Measurements from ENCODE around the gene TALDO1. TPM values are rescaled to one million over a fixed set of nuclear protein-coding genes. Genes with fewer than 3 reads are reported as not detected.

The TALDO1 gene
- total RNA-seq, 1 experiment from 2014 or later, result 314 TPM

DNA sequence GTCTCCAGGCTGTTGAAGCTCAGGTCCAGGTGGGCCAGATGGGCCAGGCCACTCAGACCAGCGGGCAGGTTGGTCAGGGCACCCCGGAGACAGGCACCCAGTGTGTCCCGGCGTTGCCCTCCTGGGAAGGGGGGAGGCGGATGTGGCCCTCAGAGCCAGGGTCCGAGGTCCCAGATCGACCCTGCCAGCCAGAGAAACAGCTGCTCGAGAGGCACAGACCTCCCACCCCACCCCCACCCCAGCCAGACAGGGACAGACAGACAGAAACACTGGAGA, 56.1 kb downstream of the TALDO1 start (continued):
- TF ChIP-seq, protein P1, sequence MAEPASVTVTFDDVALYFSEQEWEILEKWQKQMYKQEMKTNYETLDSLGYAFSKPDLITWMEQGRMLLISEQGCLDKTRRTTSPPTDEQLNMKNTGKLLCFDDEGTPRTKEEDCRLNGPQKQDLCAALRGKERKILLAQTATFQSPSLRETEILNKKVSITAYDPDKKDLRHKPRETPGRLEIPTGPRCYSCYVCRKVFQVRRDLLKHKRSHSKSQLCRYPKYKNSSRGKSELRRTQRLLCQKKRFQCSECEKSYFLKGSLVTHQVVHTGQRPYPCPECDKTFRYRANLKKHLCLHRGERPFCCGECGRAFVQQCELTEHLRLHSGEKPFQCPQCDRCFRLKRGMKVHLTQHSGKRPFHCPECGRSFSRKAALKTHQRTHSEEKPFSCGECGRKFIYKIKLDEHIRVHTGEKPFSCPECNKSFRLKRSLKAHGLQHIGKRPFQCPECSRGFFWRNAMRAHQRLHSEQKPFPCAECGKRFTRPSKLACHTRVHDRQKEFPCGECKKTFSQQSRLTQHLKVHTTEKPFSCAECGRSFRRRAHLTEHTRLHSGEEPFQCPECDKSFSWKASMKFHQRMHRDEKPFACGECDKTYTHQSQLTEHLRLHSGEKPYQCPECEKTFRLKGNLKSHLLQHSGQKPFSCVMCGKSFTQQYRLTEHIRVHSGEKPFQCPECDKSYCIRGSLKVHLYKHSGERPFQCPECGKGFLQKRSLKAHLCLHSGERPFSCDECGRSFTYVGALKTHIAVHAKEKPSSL (CRISPR knock-in tag; conservative IDR thresholded peaks at IDR 0.05), result no peak
- TF ChIP-seq KAT7 (CRISPR knock-in tag; IDR thresholded peaks at IDR 0.05; ENCODE audit: borderline replicate concordance) (no peak), GABPB1 (CRISPR knock-in tag; IDR thresholded peaks at IDR 0.05) (no peak)

DNA sequence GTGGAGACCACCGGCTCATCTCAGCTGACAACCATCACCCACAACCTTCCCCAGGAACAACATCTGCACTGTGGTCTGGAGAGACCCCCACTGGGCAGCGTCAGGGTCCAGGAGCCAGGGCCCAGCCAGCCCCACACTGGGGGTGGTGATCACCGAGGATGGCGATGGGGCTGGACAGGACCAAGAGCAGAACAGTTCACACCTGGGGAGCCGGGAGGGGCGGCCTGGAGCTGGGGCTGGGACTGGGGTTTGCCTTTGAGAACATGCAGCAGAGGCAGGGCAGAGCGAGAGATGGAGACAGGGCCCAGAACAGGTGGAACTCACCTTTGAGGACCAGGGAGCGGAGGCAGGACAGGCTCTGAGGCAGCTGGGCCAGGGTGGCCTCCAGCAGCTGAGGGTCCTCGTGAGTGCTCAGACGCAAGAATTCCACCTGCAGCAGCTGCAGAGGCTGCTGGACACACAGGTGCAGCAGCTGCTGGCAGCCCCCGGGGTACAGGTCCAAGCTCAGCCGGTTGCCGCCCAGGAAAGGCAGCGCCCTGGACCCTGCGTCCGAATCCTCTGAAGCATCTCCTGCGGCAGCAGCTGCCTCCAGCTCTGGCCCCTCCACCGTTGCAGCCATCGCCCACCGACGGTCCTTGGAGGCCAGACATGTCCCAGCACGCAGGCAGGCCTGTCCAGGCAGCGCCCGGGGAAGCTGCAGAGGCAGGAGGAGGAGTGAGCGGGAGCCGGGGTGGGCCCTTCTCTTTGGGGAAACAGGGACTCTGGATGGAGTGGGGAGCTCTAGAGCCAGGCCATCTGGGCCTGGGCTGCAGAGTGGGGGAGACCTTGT, 56.7 kb downstream of the TALDO1 start:
- Mint-ChIP-seq H3K4me1 (peaks cover 21% of the 10 kb centered on the region), H3K4me3 (peak overlapping the region; percentile 73), H3K9me3 (no peaks in the 10 kb centered on the region), H3K36me3 (no peaks in the 10 kb centered on the region), H3K27me3 (ENCODE audit: low read depth) (no peaks in the 10 kb centered on the region), H3K27ac (no peak overlapping the region)
- TF ChIP-seq FOXP1 (CRISPR knock-in tag; IDR thresholded peaks at IDR 0.05; ENCODE audit: borderline replicate concordance) (peak; percentile 31; the same call in 1 of the 2 replicates), JAZF1 (CRISPR knock-in tag; IDR thresholded peaks at IDR 0.05) (no peak)
- ATAC-seq, result no peak
- POLR2A ChIA-PET, result interaction anchor here (0.9 to 1.4 kb wide), 5 partner anchors 13 to 33 kb away, joined by 3 to 4 read pairs (median 3); no protein-coding TSS in a partner anchor
- CTCF ChIA-PET, result interaction anchor here (0.8 to 1.3 kb wide), 4 partner anchors 9 to 94 kb away, joined by 3 to 5 read pairs (median 3); no protein-coding TSS in a partner anchor
- no peak for DNase-seq (ENCODE audit: low spot score)

DNA sequence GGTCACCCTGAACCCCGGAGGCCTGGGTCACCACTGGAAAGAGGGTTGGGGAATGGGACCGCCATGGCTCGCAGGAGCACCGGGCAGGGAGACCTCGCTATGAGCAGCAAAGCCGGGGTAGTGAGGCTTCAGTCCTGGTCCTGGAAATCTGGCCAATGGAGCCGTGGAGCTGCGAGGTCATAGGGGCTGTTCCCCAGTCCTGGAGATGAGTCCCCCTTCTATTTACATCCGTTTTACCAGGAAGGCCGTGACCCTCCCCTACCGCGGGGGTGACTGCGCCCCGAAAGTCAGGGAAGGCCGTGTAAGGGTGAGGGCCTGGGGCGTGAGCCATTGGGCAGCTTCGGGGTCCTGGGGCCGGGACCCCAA, 57.3 kb downstream of the TALDO1 start:
- peaks cover 21% of the 10 kb centered on the region for H3K4me1 Mint-ChIP-seq
- no peaks in the 10 kb centered on the region for H3K9me3 Mint-ChIP-seq
- peak overlapping the region; percentile 73 for H3K4me3 Mint-ChIP-seq
- H3K36me3 Mint-ChIP-seq, result no peaks in the 10 kb centered on the region
- no peak overlapping the region for H3K27ac Mint-ChIP-seq
- ChIA-PET CTCF (interaction anchor here (0.8 to 1.4 kb wide), 4 partner anchors 9 to 250 kb away, joined by 3 to 5 read pairs (median 3); no protein-coding TSS in a partner anchor), POLR2A (interaction anchor here (0.9 to 1.4 kb wide), 5 partner anchors 14 to 32 kb away, joined by 3 to 4 read pairs (median 3); no protein-coding TSS in a partner anchor)
- DNase-seq (ENCODE audit: low spot score), result no peak
- H3K27me3 Mint-ChIP-seq (ENCODE audit: low read depth), result no peaks in the 10 kb centered on the region
- ATAC-seq, result no peak
- TF ChIP-seq, protein P2, sequence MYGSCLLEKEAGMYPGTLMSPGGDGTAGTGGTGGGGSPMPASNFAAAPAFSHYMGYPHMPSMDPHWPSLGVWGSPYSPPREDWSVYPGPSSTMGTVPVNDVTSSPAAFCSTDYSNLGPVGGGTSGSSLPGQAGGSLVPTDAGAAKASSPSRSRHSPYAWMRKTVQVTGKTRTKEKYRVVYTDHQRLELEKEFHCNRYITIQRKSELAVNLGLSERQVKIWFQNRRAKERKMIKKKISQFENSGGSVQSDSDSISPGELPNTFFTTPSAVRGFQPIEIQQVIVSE (CRISPR knock-in tag; IDR thresholded peaks at IDR 0.05; ENCODE audit: borderline replicate concordance), result no peak
- TF ChIP-seq, protein P1 (CRISPR knock-in tag; conservative IDR thresholded peaks at IDR 0.05), result no peak
- no peak for TF ChIP-seq KAT7 (CRISPR knock-in tag; IDR thresholded peaks at IDR 0.05; ENCODE audit: borderline replicate concordance)
- TF ChIP-seq, protein P3, sequence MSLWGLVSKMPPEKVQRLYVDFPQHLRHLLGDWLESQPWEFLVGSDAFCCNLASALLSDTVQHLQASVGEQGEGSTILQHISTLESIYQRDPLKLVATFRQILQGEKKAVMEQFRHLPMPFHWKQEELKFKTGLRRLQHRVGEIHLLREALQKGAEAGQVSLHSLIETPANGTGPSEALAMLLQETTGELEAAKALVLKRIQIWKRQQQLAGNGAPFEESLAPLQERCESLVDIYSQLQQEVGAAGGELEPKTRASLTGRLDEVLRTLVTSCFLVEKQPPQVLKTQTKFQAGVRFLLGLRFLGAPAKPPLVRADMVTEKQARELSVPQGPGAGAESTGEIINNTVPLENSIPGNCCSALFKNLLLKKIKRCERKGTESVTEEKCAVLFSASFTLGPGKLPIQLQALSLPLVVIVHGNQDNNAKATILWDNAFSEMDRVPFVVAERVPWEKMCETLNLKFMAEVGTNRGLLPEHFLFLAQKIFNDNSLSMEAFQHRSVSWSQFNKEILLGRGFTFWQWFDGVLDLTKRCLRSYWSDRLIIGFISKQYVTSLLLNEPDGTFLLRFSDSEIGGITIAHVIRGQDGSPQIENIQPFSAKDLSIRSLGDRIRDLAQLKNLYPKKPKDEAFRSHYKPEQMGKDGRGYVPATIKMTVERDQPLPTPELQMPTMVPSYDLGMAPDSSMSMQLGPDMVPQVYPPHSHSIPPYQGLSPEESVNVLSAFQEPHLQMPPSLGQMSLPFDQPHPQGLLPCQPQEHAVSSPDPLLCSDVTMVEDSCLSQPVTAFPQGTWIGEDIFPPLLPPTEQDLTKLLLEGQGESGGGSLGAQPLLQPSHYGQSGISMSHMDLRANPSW (CRISPR knock-in tag; conservative IDR thresholded peaks at IDR 0.05; ENCODE audit: low read depth), result no peak
- no peak for TF ChIP-seq FOXK1 (CRISPR knock-in tag; IDR thresholded peaks at IDR 0.05)
- TF ChIP-seq, protein P4, sequence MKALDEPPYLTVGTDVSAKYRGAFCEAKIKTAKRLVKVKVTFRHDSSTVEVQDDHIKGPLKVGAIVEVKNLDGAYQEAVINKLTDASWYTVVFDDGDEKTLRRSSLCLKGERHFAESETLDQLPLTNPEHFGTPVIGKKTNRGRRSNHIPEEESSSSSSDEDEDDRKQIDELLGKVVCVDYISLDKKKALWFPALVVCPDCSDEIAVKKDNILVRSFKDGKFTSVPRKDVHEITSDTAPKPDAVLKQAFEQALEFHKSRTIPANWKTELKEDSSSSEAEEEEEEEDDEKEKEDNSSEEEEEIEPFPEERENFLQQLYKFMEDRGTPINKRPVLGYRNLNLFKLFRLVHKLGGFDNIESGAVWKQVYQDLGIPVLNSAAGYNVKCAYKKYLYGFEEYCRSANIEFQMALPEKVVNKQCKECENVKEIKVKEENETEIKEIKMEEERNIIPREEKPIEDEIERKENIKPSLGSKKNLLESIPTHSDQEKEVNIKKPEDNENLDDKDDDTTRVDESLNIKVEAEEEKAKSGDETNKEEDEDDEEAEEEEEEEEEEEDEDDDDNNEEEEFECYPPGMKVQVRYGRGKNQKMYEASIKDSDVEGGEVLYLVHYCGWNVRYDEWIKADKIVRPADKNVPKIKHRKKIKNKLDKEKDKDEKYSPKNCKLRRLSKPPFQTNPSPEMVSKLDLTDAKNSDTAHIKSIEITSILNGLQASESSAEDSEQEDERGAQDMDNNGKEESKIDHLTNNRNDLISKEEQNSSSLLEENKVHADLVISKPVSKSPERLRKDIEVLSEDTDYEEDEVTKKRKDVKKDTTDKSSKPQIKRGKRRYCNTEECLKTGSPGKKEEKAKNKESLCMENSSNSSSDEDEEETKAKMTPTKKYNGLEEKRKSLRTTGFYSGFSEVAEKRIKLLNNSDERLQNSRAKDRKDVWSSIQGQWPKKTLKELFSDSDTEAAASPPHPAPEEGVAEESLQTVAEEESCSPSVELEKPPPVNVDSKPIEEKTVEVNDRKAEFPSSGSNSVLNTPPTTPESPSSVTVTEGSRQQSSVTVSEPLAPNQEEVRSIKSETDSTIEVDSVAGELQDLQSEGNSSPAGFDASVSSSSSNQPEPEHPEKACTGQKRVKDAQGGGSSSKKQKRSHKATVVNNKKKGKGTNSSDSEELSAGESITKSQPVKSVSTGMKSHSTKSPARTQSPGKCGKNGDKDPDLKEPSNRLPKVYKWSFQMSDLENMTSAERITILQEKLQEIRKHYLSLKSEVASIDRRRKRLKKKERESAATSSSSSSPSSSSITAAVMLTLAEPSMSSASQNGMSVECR (CRISPR knock-in tag; IDR thresholded peaks at IDR 0.05; ENCODE audit: borderline replicate concordance), result no peak
- TF ChIP-seq, protein P5, sequence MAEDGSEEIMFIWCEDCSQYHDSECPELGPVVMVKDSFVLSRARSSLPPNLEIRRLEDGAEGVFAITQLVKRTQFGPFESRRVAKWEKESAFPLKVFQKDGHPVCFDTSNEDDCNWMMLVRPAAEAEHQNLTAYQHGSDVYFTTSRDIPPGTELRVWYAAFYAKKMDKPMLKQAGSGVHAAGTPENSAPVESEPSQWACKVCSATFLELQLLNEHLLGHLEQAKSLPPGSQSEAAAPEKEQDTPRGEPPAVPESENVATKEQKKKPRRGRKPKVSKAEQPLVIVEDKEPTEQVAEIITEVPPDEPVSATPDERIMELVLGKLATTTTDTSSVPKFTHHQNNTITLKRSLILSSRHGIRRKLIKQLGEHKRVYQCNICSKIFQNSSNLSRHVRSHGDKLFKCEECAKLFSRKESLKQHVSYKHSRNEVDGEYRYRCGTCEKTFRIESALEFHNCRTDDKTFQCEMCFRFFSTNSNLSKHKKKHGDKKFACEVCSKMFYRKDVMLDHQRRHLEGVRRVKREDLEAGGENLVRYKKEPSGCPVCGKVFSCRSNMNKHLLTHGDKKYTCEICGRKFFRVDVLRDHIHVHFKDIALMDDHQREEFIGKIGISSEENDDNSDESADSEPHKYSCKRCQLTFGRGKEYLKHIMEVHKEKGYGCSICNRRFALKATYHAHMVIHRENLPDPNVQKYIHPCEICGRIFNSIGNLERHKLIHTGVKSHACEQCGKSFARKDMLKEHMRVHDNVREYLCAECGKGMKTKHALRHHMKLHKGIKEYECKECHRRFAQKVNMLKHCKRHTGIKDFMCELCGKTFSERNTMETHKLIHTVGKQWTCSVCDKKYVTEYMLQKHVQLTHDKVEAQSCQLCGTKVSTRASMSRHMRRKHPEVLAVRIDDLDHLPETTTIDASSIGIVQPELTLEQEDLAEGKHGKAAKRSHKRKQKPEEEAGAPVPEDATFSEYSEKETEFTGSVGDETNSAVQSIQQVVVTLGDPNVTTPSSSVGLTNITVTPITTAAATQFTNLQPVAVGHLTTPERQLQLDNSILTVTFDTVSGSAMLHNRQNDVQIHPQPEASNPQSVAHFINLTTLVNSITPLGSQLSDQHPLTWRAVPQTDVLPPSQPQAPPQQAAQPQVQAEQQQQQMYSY (CRISPR knock-in tag; IDR thresholded peaks at IDR 0.05), result no peak
- TF ChIP-seq, protein P6, sequence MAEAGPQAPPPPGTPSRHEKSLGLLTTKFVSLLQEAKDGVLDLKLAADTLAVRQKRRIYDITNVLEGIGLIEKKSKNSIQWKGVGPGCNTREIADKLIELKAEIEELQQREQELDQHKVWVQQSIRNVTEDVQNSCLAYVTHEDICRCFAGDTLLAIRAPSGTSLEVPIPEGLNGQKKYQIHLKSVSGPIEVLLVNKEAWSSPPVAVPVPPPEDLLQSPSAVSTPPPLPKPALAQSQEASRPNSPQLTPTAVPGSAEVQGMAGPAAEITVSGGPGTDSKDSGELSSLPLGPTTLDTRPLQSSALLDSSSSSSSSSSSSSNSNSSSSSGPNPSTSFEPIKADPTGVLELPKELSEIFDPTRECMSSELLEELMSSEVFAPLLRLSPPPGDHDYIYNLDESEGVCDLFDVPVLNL (CRISPR knock-in tag; IDR thresholded peaks at IDR 0.05; ENCODE audit: borderline replicate concordance, low read depth), result no peak

Measured in WTC11 (cell line).